Measurements from ENCODE around the gene UBE2C.
"Not testable (repeated sequence)": the region's sequence is repeated elsewhere in the genome, so short reads cannot be mapped to it uniquely, and the experiment has no call there.

UBE2C gene

GRCh38 chr20:45797955-45798354, 14.5 kb upstream of the UBE2C start:
- not testable (repeated sequence) for DNase-seq (ENCODE audit: low read depth)

GRCh38 chr20:45798935-45799642, 13.4 kb upstream of the UBE2C start:
- DNase-seq (ENCODE audit: low read depth) = peak; percentile 34

- DNase-seq (ENCODE audit: low read depth) = no peak
These were observed 10.6 kb upstream of the UBE2C start for GRCh38 chr20:45801851-45802250.

GRCh38 chr20:45810191-45810970, 2.1 kb upstream of the UBE2C start:
- no peak for DNase-seq (ENCODE audit: low read depth)

- DNase-seq (ENCODE audit: low read depth) = no peak
These were observed 529 bp downstream of the UBE2C start for GRCh38 chr20:45813006-45813340.

GRCh38 chr20:45813489-45813888, 1.0 kb downstream of the UBE2C start:
- no peak for DNase-seq (ENCODE audit: low read depth)

- no peak for DNase-seq (ENCODE audit: low read depth)
These were observed 1.9 kb downstream of the UBE2C start for GRCh38 chr20:45814314-45814713.

- no peak for DNase-seq (ENCODE audit: low read depth)
These were observed 4.5 kb downstream of the UBE2C start for GRCh38 chr20:45816951-45817350.

GRCh38 chr20:45817376-45818194, 5.1 kb downstream of the UBE2C start:
- DNase-seq (ENCODE audit: low read depth) = no peak

- no peak for DNase-seq (ENCODE audit: low read depth)
These were observed 5.8 kb downstream of the UBE2C start for GRCh38 chr20:45818239-45818638.

- DNase-seq (ENCODE audit: low read depth) = no peak
These were observed 7.0 kb downstream of the UBE2C start for GRCh38 chr20:45819466-45819865.

- no peak for DNase-seq (ENCODE audit: low read depth)
These were observed 9.5 kb downstream of the UBE2C start for GRCh38 chr20:45821947-45822346.

- DNase-seq (ENCODE audit: low read depth) = no peak
These were observed 10.4 kb downstream of the UBE2C start for GRCh38 chr20:45822857-45823256.

GRCh38 chr20:45823949-45824835, 11.7 kb downstream of the UBE2C start:
- peak; percentile 51 for DNase-seq (ENCODE audit: low read depth)

- DNase-seq (ENCODE audit: low read depth) = no peak
These were observed 14.1 kb downstream of the UBE2C start for GRCh38 chr20:45826381-45827019.

GRCh38 chr20:45827030-45827652, 14.7 kb downstream of the UBE2C start, which contains the start of gene TNNC2:
Gene TNNC2, minus strand, starts transcription at chr20:45827312. Its CDS starts 64 bp downstream, at chr20:45827248.
- DNase-seq (ENCODE audit: low read depth) = no peak

- no peak for DNase-seq (ENCODE audit: low read depth)
These were observed 15.3 kb downstream of the UBE2C start for GRCh38 chr20:45827712-45828111.

- no peak for DNase-seq (ENCODE audit: low read depth)
These were observed 16.1 kb downstream of the UBE2C start for GRCh38 chr20:45828589-45828988.

- not testable (repeated sequence) for DNase-seq (ENCODE audit: low read depth)
These were observed 17.2 kb downstream of the UBE2C start for GRCh38 chr20:45829673-45830106.

GRCh38 chr20:45832619-45833018, 20.2 kb downstream of the UBE2C start:
- DNase-seq (ENCODE audit: low read depth) = no peak

All from activated T-cell treated with anti-CD3 and anti-CD28 coated beads for 48 hours (primary cell).